Stimulated activated CD4-positive, alpha-beta T cell treated with anti-CD3 and anti-CD28 coated beads, Interleukin-12 subunit alpha, Interleukin-12 subunit beta, amount 100 ng/mL, for 4 hours (primary cell): Measurements from ENCODE around the gene HMGXB3.

Experiments used
- DNase-seq: peaks from one replicate; pipeline ENCODE4 v3.0.0-alpha.2; 2020

The HMGXB3 gene

DNA sequence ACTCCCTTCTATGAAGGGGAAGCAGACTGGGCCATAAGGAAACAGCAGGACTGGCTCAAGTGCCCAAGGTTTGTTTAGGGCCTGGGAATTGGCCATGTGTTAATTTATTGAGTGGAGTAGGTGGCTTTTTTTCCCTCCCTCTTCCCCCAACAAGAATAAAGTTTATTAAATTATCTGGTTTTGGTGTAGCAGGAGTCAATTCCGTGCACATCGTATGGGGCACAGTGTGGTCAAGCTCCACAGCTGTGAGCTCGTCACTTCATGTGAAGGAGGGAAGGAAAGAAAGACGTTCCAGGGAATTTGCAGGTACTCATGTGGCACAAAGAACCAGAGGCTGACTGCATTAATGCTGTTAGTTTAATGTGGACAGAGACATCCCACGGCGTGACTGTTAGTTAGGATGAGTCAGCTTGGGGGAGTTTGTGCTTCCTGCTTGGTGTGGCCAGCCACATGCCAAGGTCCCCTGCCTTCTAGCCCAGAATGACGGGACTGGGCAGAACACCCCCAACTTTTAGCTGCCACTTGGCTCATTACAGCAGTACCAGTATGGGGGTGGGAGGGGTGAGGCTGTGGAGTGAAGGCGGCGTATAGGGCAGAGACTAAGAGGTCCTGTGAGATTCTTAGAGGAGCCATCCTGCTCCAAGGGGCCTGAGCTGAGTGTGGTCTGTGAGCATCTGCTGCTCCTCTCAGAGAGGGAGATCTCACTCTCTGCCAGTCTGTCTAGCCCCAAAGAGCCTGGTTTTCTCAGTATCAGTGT lies 52.6 kb downstream of the HMGXB3 start:
- DNase-seq, result no peak

- no peak for DNase-seq
These were observed 53.3 kb downstream of the HMGXB3 start for GRCh38 chr5:150053713-150054392.

DNA sequence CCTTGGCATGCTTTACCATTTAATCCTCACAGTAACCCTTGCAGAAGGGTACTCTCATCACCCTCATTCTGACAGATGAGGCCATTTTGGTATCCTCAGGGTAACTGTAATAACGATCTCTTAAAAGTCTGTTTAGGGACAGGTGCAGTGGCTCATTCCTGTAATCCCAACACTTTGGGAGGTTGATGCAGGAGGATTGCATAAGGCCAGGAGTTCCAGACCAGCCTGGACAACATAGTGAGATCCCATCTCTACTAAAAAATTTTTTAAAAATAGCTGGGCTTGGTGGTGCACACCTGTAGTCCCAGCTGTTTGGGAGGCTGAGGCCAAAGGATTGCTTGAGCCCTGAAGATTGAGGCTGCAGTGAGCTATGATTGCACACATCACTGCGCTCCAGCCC lies 54.0 kb downstream of the HMGXB3 start:
- no peak for DNase-seq

- DNase-seq, result no peak
These were observed 55.0 kb downstream of the HMGXB3 start for GRCh38 chr5:150055326-150056074.

DNA sequence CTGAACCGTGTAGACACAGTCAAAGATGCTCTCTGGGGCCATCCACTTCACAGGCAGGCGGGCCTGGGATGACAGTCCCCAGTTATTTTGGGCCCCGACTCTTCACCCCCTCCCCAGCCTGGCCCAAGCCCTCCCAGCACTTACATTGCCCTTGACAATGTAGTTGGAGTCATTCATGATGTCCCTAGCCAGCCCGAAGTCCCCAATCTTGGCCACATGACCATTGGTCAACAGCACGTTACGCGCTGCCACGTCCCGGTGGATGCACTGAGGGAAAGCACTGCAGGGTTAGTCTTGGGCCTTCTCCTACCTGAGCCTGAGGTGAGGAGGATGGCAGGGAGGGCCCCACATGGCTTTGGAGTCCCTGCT lies 55.5 kb downstream of the HMGXB3 start:
- DNase-seq, result no peak

GRCh38 chr5:150057052-150057451 lies 56.5 kb downstream of the HMGXB3 start:
- no peak for DNase-seq

GRCh38 chr5:150057511-150057910 lies 57.0 kb downstream of the HMGXB3 start:
- DNase-seq, result no peak

DNA sequence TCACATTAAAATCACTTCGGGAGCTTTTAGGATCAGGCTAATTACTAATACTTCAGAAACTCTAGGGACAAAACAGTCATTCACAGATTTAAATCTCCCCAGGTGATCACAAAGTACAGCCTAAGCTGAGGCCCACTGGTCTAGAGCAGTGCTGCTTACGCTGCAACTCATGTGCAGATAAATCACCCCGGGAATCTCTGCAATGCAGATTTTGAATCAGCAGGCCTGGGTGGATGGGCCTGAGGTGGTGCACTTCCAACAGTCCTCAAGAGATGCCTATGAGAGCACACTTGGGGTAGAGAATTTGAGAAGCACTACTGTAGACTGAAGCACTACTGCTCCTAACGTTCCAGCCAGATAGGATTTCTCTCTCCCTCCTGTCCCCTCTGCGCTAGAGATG lies 57.5 kb downstream of the HMGXB3 start:
- DNase-seq, result no peak

DNA sequence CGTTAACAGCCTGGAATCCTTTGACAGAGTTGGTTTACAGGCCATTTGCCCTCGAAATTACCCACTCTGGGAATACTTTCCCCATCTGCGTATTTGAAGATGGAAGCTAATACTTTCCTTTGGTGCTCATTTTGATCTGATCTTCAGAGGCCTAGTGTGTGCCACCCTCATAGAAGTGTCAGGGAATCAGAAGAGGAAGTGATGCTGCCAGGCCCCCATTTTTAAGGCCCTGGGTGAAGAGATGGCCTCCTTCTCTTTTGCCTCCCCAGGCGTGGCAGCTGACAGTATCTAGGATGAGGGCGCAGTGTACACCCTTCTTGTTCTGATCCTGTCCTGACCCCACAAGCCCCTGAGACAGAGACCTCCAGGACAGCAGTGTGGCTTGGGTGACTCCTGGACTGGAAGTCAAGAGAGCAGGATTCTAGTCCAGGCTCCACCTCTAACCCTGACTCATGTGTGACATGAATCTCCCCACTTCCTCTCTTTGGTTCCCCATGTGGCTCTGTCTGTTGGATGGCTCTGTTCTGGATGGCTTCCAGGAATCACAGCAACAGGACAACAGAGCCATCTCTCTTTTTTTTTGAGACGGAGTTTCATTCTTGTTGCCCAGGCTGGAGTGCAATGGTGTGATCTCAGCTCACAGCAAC lies 58.1 kb downstream of the HMGXB3 start:
- no peak for DNase-seq

- no peak for DNase-seq
These were observed 59.1 kb downstream of the HMGXB3 start for GRCh38 chr5:150059623-150060022.

DNA sequence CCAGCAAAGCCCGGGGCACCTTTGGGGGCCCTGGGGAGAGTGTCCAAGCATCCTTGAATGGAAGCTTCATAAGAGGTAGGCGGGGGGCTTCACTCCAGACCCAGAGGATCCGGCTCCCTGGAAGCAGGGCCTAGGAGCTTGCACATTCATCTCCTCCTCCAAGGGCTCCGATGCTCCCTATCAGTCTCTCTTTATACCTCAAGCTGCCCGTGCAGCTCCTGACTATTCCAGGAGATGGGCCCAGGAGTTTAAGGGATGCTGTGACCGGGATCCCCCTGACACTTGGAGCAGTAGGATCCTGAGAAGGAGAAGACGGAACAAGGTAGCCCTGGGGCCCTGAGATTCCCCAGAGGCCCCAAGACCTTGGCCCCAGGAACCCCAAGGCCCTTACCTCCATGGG lies 59.9 kb downstream of the HMGXB3 start:
- no peak for DNase-seq

GRCh38 chr5:150061538-150061995 lies 61.0 kb downstream of the HMGXB3 start:
- no peak for DNase-seq

DNA sequence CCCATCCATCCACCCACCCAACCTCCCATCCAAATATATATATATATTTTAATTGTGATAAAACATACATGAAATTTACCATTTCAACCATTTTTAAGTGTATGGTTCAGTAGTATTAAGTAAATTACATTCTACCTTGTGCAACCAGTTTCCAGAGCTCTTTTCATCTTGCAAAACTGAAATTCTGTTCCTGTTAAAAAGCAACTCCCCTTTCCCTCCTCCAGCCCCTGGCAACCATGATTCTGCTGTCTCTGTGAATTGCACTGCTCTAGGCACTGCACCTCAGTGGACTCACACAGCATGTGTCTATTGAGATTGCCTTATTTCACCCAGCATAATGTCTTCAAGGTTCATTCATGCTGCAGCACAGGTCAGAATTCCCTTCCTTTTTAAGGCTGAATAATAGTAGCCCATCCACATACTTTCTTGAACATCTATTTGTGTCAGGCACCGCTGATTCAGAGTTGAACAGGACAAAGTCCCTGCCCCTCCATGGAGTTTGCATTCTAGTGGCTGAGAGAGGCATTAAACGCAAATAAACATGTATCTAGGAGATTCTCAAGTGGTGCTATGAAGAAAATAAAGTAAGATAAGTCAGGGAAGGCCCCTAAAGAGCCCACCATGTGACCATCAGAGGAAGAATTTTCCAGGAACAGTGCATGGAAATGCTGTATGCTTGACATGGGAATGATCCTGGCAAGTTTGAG lies 61.8 kb downstream of the HMGXB3 start:
- no peak for DNase-seq

DNA sequence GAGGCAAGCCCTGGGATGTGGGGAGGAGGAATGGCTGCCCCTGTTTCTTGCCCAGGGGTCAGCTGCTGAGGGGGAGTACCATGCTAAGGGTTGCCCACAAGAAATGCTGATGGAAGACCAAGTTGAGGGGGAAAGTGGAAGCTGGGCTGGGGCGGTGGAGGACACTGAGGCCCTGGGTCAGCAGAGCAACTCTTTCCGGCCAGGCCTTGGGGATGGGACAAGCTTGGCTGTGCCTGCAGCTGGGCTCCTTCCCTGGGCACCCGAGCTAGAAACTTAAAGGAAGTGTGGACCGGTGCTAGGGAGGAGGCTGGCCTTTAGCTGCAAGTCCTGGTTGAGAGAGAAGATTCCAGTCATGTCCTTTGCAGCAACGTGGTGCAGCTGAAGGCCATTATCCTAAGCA lies 63.1 kb downstream of the HMGXB3 start:
- no peak for DNase-seq

DNA sequence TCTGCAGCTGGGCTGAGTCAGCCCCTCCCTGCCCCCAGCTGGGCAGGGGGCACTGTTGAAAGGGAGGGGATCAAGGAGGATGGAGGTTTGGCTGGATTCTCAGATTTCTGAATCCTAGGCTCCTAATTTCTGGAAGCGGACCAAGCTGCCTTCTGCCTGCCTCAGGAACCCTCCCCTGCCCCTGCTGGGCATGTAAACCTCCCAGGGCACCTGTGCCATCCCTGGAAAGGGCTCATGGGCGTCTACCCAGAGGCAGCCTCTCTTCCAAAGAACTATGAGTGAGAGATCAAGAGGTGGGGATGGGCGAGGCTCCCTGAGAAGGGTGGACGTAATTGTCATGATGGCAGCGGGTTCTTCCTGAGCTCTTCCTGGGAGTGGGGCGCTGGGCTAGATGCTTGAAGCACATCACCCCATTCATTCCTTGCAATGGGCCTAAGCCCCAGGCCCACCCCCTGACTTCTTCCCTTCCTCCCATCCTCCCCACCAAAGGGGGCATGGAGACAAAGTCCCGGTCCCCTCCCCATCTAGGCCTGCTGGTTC lies 64.2 kb downstream of the HMGXB3 start:
- no peak for DNase-seq

- no peak for DNase-seq
These were observed 64.8 kb downstream of the HMGXB3 start for GRCh38 chr5:150065346-150065745.

- no peak for DNase-seq
These were observed 65.3 kb downstream of the HMGXB3 start for GRCh38 chr5:150065886-150066285.

DNA sequence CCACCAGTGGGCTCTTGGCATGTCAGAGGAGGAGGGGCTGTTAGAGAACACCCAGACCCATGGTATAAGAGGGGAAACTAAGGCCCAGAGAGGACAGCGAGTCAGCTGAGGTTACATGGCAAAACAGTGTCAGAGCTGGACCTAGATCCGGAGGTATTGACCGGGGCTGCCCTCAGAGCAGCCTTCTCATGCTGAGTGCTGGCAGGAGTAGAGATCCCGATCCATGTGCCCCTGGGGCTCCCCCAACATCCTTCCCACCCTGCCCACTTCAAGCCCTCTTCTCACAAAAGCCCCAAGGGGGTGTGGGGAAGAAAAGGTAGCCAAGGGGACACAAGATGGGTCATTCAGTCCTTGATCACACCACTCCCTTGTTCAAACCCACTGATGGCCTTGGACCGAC lies 65.9 kb downstream of the HMGXB3 start:
- DNase-seq, result no peak

- no peak for DNase-seq
These were observed 66.4 kb downstream of the HMGXB3 start for GRCh38 chr5:150066901-150067396.

DNA sequence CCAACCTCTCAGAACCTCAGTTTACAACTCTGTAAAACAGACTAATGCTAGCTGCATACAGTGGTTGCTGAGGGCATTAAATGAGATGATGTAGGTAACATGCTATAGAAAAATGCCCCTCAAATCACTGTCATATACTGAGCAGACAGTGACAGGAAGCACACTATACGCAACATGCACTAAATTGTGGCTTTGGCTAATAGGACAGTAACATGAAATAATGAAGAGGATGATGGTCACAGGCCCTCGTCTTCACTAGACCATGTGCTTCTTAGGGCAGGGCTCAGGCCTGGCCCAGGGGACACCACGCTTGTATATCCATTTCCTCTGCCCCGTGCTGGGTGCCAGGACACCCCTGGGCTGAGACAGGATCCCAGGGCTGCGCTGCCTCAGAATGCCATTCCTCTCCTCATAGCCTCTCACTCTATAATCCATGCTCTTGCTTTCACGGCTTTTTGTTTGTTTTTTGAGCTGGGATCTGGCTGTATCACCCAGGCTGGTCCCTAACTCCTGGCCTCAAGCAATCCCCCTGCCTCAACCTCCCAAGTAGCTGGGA lies 66.9 kb downstream of the HMGXB3 start:
- DNase-seq, result no peak

DNA sequence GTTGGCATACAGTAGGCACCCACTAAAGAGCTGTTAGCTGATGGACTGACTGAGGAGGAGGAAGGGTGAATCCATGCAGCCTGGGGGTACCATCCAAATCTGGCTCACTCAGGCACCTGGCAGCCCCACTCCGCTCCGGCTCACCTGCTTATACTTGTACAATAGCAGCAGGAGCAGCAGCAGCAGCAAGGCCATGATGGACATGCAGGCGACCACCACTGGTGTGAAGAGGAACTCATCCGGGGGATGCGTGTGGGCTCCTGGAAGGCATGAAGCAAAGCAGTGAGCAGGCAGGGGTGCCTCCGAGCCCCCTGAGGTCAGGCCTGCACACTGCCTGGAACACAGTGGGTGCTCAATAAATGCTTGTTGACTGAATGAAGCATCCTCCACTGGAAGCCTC lies 67.5 kb downstream of the HMGXB3 start:
- no peak for DNase-seq

- no peak for DNase-seq
These were observed 67.9 kb downstream of the HMGXB3 start for GRCh38 chr5:150068472-150068871.
